HFFc6 (cell line): ENCODE data around the gene PSME1. TPM values are rescaled to one million over a fixed set of nuclear protein-coding genes. Genes with fewer than 3 reads are reported as not detected.

Experiments
- DNase-seq: peaks from one replicate; pipeline ENCODE4 v3.0.0-alpha.2; 2018
- H3K27ac Mint-ChIP-seq: 2 replicates; pipeline ENCODE4 v1.8.0; 2020; ENCODE audit warnings: mild to moderate bottlenecking, mixed read lengths
- H3K27me3 Mint-ChIP-seq: 2 replicates; pipeline ENCODE4 v1.8.0; 2021; ENCODE audit warnings: mild to moderate bottlenecking, moderate library complexity, mixed read lengths; ENCODE audit not compliant: insufficient read depth
- H3K36me3 Mint-ChIP-seq: 2 replicates; pipeline ENCODE4 v1.8.0; 2021; ENCODE audit warnings: low read depth, mixed read lengths
- H3K4me1 Mint-ChIP-seq: 2 replicates; pipeline ENCODE4 v1.8.0; 2020; ENCODE audit warnings: low read depth, mixed read lengths
- H3K4me3 Mint-ChIP-seq: 2 replicates; pipeline ENCODE4 v1.8.0; 2020; ENCODE audit warnings: mild to moderate bottlenecking, moderate library complexity, mixed read lengths
- H3K9me3 Mint-ChIP-seq: 2 replicates; pipeline ENCODE4 v1.8.0; 2020; ENCODE audit warnings: mild to moderate bottlenecking, mixed read lengths
- CTCF ChIP-seq: fragments of 200-600 bp; sonication (generic); IDR thresholded peaks from 2 replicates; pipeline ENCODE4 v1.5.0; 2021; ENCODE audit warnings: antibody characterized with exemption, mild to moderate bottlenecking
- total RNA-seq, 6 experiments: library from RNA; stranded (reverse); fragmentation: NEBNext Ultra II Directional; extraction: Animal tissue kit (Norgen Biotek cat#: 25700); gene quantifications; 2 replicates in 1 of 6; 3 replicates in 5 of 6; pipeline ENCODE4 v1.2.3, GENCODE V29; 2021

The PSME1 gene
- total RNA-seq, 6 experiments from 2014 or later = 88.4 to 120 (median 113) TPM

GRCh38 chr14:24106672-24107271 is 29.2 kb upstream of the PSME1 start:
- H3K27me3 Mint-ChIP-seq = no peaks in the 10 kb centered on the region
- no peak for TF ChIP-seq CTCF
- peaks cover 22% of the 10 kb centered on the region for H3K36me3 Mint-ChIP-seq
- no peaks in the 10 kb centered on the region for H3K9me3 Mint-ChIP-seq
- H3K4me1 Mint-ChIP-seq = peaks cover 33% of the 10 kb centered on the region
- no peak overlapping the region for H3K27ac Mint-ChIP-seq
- DNase-seq = no peak
- H3K4me3 Mint-ChIP-seq = no peak overlapping the region

GRCh38 chr14:24108336-24108874 is 27.6 kb upstream of the PSME1 start:
- H3K9me3 Mint-ChIP-seq = no peaks in the 10 kb centered on the region
- H3K27me3 Mint-ChIP-seq = no peaks in the 10 kb centered on the region
- DNase-seq = no peak
- no peak for TF ChIP-seq CTCF
- peaks cover 17% of the 10 kb centered on the region for H3K36me3 Mint-ChIP-seq
- H3K4me3 Mint-ChIP-seq = no peak overlapping the region
- H3K4me1 Mint-ChIP-seq = peaks cover 33% of the 10 kb centered on the region
- peak overlapping the region; percentile 17 for H3K27ac Mint-ChIP-seq

GRCh38 chr14:24110060-24110459 is 25.9 kb upstream of the PSME1 start:
- TF ChIP-seq CTCF = no peak
- no peaks in the 10 kb centered on the region; the same call in 1 of the 2 replicates for H3K27me3 Mint-ChIP-seq
- H3K4me3 Mint-ChIP-seq = no peak overlapping the region
- no peak overlapping the region for H3K27ac Mint-ChIP-seq
- H3K36me3 Mint-ChIP-seq = peaks cover 2% of the 10 kb centered on the region
- no peaks in the 10 kb centered on the region for H3K9me3 Mint-ChIP-seq
- peaks cover 33% of the 10 kb centered on the region for H3K4me1 Mint-ChIP-seq
- DNase-seq = no peak

- Mint-ChIP-seq H3K9me3 (no peaks in the 10 kb centered on the region), H3K36me3 (no peaks in the 10 kb centered on the region), H3K4me3 (no peak overlapping the region), H3K4me1 (peaks cover 38% of the 10 kb centered on the region), H3K27ac (no peak overlapping the region), H3K27me3 (no peaks in the 10 kb centered on the region; the same call in 1 of the 2 replicates)
- DNase-seq = no peak
- no peak for TF ChIP-seq CTCF
These were observed 25.5 kb upstream of the PSME1 start for GRCh38 chr14:24110523-24110922.

- no peak for DNase-seq
- Mint-ChIP-seq H3K36me3 (0 out of 2 replicates have a peak, but pooled peaks cover 6% of the 10 kb centered on the region), H3K9me3 (no peaks in the 10 kb centered on the region), H3K4me3 (peak overlapping the region; percentile 97), H3K27ac (peak overlapping the region; percentile 99), H3K27me3 (no peaks in the 10 kb centered on the region; the same call in 1 of the 2 replicates), H3K4me1 (peaks cover 25% of the 10 kb centered on the region)
- no peak for TF ChIP-seq CTCF
These were observed 22.6 kb upstream of the PSME1 start for GRCh38 chr14:24113379-24113800.
